Fibroblast of skin of scalp (primary cell): Measurements from ENCODE around the gene FYTTD1.

Experiments used
- DNase-seq: peaks from one replicate; pipeline ENCODE4 v3.0.0-alpha.2; 2013

The FYTTD1 gene

GRCh38 chr3:197794115-197794514 lies 44.4 kb downstream of the FYTTD1 start:
- DNase-seq, result no peak

DNA sequence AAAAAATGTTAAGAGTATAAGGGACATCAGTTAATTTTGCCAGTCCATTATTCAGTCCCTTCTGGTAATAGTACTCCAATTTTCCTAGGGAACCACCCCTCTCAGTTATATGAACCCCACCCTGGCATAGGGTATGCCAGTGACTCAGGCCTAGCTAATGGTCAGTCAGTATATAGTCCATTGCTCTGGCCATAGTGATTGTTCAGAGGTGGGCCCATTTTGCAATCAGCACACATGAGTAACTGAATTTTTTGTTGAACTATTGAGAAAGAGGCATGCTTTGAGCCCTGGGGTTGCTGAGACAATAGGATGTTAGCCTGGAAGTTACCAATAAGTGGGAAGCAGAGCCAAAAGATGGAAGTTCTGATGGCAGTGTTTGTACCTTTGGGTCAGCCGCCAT lies 45.5 kb downstream of the FYTTD1 start:
- DNase-seq, result no peak

- no peak for DNase-seq
Observed at GRCh38 chr3:197796087-197796486, 46.4 kb downstream of the FYTTD1 start.

DNA sequence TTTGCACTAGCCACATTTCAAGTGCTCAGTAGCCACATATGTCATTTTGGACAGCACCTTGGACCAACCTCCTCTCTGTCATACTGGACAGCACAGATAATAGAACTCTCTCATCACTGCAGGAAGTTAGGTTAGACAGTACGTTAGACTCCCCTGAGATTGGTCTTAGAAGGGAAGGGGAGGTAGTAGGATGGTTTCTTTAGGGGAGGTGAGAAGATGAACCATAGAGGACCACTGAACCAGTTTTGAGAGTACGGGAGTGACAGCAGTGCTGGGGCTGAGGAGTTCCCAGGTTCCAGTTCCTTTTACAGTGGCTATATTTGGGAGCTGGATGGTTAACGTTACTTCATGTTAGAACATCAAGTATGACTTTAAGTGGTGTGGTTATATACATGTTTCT lies 49.2 kb downstream of the FYTTD1 start:
- DNase-seq, result no peak

DNA sequence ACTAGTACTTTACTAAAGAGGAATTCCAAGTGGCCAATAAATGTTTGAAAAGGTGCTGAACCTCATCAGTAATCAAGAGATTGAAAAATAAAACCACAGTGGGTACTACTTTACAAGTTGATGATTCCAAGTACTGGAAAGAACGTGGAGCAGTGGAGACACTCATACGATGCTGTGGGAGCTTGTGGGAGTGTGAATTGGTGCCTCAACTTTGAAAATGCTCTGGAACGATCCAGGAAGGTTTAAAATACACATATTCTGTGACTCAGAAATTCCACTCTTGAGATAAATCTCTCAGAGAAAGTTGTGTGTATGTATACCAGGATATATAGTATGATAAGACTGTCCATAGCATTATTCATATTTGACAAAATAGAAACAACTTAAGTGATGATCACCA lies 50.7 kb downstream of the FYTTD1 start:
- DNase-seq, result peak; percentile 9

DNA sequence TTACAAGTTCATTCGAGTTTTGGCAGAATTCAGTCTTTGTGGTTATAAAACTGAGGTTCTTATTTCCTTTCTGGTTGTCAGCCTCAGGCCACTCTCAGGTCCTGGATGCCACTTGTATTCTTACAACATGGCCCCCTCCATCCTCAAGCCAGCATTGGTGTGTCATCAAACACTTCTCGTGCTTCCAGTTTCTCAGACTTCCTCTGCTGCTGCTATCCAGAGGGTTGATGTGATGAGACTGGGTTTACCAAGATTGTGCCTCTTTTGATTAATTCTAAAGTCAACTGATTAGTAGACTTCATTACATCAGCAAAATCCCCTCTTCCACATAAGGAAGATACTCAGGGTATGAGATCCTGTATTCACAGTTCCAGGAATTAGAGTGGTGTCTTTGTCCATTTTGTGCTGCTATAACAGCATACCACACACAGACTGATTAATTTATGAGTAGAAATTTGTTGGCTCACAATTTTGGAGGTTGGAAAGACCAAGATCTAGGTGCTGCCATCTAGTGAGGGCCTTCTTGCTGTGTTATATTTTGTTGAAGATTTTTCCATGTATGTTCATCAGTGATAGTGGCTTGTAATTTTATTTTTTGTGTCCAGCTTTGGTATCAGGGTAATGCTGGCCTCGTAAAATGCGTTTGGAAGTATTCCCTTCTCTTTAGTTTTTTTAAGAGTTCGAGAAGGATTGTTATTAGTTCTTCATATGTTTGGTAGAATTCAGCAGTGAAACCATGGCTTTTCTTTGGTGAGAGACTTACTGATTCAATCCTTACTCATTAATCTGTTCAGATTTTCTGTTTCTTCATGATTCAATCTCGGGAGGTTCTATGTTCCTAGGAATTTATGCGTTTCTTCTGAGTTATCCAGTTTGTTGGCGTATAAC lies 52.5 kb downstream of the FYTTD1 start:
- DNase-seq, result peak; percentile 31

DNA sequence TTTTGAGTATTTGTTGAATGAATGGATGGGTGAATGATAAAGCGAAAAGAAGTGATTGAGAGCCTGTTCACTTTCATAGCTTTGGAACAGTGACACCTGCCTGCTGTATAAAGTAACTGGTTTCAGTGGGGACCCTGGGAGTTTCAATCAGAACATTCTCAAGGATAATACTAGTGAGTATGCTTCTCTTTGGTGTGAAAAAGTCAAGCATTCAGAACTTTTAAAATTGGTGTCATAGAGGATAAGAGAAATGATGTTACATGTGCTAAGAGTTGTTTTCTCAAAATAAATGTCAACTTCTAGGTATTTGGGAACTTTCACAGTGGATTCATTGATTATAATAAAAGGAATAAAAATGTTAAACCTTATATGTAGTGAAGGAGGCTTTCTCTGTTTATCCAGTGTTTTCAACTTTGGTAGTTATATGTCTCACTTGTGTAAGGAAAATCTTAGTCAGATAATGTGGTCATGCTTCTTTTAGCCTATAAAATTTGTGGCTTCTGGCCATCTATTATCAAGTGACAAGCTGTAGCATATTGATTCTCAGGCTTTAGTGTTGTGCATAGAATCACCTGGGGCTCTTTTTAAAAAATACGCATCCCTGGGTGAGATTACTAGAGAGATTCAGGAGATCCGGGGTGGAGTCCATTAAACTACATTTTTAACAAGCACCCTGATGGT lies 53.2 kb downstream of the FYTTD1 start:
- no peak for DNase-seq

DNA sequence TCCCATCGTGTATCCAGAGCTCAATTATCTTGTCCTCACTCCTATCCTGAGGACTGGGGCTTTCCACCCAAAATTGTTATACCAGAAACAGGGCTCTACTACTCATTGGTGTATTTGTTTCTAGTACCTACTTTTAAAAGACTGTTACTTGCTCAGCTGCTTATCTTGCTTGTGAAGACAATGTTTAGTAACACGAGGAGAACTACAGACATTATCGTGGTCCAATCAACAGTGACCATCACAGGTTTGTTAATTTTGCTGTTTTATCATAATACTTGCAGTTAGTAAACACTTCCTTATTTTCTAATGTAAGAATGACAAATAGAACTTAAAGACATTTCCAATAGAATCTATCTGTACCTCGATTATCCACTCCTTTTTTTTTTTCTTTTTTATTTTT lies 54.8 kb downstream of the FYTTD1 start:
- DNase-seq, result no peak

DNA sequence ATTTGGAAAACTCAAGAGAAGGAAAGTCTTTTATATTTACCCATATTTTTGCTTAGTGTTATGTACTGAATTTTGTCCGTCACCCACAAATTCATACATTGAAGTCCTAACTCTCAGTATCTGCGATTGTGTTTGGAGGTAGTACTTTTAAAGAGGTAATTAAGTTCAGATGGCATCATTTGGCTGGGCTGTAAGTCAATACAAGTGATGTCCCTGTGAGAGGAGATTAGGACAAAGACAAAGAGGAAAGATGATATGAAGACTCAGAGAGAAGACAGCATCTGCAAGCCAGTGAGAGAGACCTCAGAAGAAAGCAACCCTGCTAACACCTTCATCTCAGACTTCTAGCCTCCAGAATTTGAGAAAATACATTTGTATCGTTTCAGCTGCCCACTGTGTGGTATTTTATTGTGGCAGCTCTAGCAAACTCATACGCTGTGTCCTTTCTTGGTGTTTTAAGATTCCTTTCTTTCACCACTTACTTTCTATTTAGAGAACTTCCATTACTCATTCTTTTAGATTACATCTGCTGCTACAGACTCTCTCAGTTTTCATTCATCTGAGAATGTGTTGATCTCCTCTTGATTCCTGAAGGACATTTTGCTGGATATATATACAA lies 58.4 kb downstream of the FYTTD1 start:
- DNase-seq, result peak; percentile 54

DNA sequence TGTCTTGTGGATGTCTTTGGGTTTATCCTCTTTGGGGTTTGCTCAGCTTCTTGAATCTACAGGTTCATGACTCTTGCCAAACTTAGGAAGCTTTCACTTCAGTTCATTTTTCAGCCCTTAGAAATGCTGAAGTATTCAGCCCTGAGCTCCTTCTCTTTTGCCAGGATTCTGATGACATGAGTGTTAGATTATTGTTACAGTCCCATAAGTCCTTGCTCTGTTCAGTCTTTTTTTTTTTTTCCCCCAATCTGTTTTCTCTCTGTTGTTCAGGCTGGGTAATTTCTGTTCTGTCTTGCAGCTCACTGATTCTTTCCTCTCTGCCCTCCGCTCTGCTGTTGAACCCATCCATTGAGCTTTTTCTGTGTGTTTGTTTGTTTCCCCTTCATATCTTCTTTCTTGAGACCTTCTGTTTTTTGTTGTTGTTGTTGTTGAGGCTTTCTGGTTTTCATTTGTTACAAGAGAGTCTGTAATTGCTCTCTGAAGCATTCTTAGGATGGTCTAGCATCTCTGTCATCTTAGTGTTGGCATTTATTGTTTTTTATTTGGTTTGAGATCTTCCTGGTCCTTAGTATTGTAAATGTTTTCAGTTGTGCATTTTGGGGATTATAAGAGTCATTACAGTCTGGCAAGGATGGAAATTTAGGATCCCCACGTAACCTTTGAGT lies 59.8 kb downstream of the FYTTD1 start:
- peak; percentile 88 for DNase-seq

DNA sequence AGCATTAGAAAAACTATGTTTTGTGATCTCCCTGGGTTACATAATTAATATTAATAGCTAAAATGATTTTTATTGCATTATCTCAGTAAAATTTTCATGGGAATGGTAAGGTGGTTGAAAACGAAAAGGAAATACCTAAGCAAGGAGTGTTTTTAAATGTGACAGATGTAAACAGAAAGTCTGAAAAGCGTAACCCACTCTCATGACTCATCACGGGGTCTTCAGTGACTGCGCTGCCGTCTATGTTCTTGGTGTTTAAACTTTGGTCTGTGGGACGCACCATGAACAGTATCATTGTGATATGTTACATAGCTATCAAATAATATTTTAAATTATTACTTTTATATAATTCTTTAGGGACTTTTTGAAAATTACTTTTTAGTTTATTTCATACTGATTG lies 61.2 kb downstream of the FYTTD1 start:
- no peak for DNase-seq

DNA sequence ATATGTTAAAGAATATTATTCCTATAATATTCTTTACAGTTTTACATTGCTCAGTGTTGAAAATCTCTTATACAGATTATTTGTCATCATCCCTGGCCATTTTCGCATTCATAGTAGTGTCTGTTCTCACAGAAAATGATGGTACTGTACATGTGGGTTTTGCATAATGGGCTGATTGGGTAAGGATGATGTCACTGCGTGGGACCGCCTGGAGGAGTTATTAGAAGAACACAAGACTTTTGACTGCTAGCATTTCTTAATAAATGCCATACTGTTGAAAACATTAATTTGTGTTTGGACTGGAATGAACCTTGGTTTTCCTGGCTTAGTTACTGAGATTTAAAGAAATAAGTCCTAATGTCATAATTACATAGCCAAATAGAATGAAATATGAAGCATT lies 61.7 kb downstream of the FYTTD1 start:
- DNase-seq, result peak; percentile 89

DNA sequence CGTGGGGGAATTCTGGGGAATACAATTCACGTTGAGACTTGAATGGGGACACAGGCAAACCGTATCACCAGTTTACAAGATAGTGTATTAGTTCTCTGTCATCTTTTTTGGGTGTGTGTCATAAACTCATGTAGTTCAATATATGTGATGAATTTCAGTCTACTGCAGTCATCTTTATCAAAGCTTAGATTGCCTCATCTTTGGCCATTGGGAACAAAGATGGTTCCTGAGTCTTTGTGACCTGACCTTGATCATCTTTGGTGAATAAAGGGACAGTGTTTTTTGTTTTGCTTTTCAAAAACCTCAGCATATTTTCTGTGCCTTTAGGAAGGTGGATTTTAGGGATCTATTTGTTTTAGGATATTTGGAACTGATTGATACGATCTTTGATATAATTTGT lies 64.7 kb downstream of the FYTTD1 start:
- DNase-seq, result no peak

- no peak for DNase-seq
Observed at GRCh38 chr3:197820550-197821335, 71.1 kb downstream of the FYTTD1 start.

GRCh38 chr3:197829397-197830045 lies 79.8 kb downstream of the FYTTD1 start:
- DNase-seq, result no peak

DNA sequence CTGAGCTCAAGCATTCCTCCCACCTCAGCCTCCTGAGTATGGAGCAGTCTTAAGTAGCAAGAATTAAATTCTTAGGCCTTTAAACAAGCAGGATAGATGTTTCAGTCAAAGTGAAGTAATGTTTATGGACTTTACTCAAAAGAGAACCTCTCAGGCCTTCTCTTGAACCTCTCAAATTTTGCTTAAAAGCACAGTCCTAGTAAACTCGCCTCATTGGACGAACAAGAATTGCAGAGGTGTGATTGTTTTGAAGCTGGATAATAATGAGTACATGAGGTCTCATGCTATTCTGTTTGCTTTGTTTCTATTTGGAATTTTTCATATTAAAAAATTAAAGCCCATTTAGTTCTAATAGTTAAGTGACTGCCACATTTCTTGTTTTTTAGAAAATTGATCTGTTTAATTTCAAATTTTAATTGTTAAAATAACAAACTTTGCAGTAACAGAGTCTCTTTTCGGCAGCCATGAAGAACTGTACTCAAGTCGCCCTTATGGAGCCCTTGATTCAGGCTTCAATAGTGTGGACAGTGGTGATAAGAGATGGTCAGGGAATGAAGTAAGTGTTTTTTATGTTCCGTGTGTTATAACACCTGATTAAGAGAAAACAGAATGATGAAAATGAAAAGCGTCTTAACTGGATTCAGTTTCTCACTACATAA lies 80.8 kb downstream of the FYTTD1 start:
- DNase-seq, result no peak

DNA sequence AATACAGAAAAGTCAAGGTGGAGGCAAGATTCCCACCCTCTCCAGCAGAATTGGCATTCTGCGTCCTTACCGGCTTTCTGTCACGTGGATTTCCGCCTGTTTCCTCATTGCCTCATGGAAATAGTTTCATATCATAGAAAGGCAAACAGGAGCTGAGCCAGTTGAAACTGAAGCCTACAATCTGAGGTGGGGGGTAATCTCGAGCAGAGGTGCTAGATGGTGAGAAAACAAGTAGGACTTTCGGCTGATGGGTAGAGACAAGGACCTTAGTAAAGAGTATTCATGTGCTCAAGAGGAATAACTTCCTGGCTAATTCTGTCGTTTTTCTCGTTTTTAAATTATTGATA lies 81.3 kb downstream of the FYTTD1 start:
- DNase-seq, result no peak

DNA sequence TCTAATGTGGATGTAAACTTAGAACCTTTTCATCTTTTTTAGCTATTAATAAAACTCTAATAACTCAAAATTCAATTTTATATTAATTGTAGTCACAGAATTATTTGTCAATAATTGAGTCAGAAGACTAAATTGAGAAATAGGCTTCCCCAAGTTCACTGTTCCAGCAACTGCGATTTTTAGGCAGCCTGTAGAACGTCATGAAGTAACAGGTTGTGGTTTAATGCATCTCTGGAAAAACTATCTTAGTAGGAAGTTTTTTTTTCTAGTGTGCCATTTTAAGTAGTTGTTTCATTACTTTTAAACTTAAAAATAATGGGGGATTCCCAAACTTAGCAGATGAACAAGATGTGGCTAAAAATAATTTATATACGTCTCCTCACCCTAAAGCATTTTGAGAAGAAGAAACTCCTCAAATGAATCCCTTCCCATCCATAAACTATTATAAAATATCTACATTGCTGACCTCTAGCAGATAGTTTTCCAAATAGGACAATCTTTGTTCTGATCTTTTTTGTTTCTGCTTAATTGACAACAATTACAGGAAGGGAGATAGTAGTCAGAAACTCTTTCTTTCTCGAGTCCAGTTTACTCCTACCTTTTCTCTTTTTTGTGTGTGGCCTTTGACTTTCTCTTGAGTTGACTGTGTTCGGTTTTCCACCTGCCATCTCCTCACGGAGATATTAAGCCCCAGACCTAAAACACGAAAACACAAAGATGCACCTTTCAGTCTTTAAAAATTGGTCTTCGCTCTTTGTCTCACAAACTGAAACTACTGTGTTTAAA lies 84.4 kb downstream of the FYTTD1 start:
- no peak for DNase-seq

GRCh38 chr3:197835509-197835908 lies 85.8 kb downstream of the FYTTD1 start:
- DNase-seq, result no peak

- DNase-seq, result no peak
Observed at GRCh38 chr3:197836244-197836643, 86.6 kb downstream of the FYTTD1 start.
